GM23338 (cell line): ENCODE data around the gene ACSL3.

Experiments used
- CTCF ChIP-seq, 2 experiments: fragments of 200-600 bp in 1 of 2; sonication (generic) in 1 of 2; conservative IDR thresholded peaks; 2 replicates each; pipeline versions ENCODE4 v1.5.1 to v1.6.1; 2016 to 2017; ENCODE audit warnings: antibody characterized with exemption in 2 of 2, low read depth in 2 of 2, mild to moderate bottlenecking in 2 of 2, moderate library complexity in 1 of 2
- JUNB ChIP-seq: IDR thresholded peaks from one replicate; pipeline ENCODE4 v1.6.1; 2016; ENCODE audit warnings: antibody characterized with exemption; ENCODE audit not compliant: unreplicated experiment

DNA sequence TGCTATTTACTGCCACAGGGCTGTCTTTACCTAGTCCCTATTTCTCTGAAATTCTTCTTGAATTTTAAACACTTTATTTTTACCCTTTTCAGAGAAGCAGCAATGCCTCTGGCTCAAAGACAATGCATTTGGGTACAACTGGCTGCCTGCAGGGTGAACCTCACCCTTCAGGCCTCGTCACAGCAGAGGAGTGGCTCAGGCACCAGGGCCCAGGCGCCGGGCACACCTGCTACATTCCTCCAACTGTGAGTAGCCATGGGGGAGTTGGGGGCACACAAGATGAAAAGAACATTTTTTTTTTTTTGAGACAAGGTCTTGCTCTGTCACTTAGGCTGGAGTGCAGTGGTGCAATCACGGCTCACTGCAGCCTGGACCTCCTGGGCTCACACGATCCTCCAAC is 116.3 kb downstream of the ACSL3 start:
- TF ChIP-seq JUNB (no peak), CTCF (conservative IDR thresholded peaks at IDR 0.05; ENCODE audit: low read depth in 2 of 2) (no peak)
